Stimulated activated CD8-positive, alpha-beta memory T cell treated with anti-CD3 and anti-CD28 coated beads, Interleukin-15, amount 100 ng/mL, for 24 hours (primary cell): ENCODE results near the gene TRAFD1.

ENCODE experiments used
- DNase-seq: peaks from one replicate; pipeline ENCODE4 v3.0.0-alpha.2; 2020; ENCODE audit warnings: low read depth

Gene TRAFD1

DNA sequence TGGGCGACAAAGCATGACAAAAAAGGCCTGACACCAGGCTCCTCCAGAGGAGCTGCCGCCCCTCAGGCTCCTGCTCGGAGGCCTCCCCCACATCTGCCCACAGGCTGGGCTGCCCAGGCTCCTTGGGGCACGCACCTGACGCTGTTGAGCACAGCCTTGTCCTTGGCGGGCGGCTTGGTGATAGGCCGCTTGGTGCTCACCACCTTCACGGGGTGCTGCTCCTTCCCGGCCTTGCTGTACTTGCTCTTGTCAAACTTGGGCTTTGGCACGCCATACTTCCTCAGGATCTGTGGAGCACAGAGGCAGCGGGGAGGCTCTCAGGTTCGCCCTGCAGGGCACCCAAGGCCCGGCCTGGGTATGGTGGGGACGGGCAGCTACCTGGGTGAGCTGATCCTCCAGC lies 53.4 kb downstream of the TRAFD1 start:
- no peak for DNase-seq

DNA sequence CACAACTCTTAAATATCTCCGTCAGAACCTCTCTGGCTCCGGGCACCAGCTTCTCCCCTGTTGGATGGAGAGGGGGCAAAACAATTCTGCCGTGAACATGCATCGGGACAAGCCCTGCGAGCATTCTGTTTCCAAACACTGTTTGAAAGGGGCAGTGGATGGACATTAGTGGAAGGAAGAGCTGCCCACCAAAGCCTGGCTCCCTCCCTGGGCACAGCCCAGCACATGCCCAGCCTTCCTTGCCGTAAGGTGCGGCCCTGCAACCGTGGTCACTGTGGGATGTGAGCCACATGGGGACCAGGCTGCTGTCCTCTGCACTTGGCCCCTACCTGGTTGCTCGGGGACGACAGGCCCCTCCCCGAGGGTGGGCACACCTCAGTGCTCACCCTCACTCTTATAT lies 54.0 kb downstream of the TRAFD1 start:
- DNase-seq, result no peak

GRCh38 chr12:112179916-112180315 lies 54.6 kb downstream of the TRAFD1 start:
- DNase-seq, result no peak

GRCh38 chr12:112180422-112180821 lies 55.1 kb downstream of the TRAFD1 start:
- no peak for DNase-seq

GRCh38 chr12:112182499-112182898 lies 57.1 kb downstream of the TRAFD1 start:
- DNase-seq, result no peak

DNA sequence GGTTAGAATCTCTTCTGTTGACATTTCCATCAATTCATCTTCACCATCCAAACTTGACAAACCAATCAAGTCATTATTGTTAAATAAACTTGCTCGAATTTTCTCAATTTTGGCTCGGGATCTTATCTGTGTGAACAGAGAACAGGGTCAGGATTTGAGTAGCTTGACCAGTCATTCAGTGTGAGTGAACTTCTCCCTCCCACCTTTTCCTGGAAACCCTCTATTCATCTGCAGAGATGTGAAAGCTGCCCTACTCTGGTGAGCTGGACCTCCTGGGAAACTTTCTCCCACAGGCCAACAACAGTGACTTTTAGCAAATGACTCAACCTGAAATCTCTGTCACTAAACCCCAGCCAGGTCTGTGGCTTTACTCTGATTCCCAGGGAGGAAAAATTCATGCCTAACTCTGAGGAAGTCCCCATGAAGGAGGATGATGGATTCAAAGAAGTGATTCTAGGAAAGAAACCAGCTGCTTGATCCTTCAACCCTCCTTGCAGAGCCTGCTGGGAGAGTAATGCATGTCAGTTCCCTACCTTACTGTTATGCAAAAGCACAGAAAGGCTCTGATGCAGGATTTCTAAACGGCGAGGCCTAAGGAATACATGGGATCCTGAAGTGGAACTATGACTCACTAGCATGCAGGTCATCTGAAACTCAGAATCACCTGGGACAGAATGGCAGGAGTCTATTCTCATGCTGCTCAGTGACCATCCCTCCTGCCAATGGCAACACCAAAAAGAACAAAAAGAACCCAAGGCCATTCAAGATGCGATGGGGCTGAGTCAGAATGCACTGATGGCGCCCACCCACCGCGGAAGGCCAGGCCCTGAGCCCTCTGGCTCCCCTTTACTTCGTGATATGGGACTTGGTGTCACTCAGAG lies 58.0 kb downstream of the TRAFD1 start:
- DNase-seq, result no peak

GRCh38 chr12:112184056-112184887 lies 58.9 kb downstream of the TRAFD1 start:
- DNase-seq, result no peak

DNA sequence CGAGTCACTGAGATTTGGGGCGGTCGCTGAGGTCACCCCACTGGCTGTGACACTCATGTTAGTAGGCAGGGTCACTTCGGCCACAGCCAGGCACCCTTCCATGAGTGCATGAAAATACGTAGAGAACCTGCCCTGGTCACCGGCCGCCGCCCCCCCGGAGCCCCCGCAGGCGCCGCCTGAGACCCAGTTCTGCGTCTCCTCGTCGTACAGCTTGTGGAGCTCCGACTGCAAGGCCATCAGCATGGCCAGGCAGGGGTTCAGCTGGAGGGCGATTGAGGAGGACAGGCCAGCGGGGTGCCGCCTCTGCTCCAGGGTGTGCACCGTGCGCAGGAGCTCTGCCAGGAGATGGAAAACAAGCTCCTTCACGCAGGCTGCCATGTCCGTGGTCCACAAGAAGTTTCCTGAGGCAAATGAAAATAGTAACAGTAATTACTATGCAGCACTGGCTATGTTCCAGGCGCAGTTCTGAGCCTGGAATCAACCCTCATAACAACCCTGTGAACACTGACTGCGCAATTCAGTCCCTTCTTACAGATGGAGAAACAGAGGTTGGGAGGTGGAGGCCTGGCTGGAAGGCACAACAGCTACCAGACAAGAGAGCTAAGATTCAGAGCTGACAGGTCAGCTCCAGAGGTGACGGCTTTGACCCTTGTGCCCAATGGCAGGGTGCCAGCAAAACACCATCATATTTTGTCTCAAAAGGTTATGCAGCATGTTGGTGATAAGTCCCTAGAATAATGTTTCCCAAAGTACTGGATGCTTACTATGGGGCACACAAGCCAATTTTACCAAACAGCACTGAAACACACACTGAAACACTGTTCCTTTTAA lies 59.9 kb downstream of the TRAFD1 start:
- DNase-seq, result no peak

DNA sequence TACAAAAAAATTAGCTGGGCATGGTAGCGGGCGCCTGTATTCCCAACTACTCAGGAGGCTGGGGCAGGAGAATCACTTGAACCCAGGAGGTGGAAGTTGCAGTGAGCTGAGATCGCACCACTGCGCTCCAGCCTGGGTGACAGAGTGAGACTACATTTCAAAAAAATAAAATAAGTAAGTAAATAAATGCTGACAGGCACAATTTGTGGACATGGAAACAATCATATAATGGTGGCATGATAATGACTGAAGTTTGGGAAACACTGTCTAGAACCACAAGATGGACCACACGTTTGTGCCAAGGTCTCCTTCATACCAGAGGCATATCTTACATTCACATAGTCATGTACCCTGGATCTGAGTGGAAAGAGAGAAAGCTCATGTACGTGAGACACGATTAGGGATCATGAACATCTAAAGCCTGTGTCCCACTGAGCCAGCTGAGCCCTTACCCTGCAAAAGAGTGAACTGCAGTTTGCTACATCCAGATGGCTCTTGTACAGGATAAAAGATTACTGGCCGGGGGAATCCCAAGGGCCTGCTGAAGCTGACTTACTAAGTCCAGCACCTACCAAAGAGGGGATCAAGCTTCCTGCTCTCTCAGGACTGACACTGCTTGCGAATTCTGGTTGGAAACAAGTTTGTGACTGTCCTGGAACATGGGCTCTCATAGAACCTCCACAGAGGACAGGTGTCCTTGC lies 62.9 kb downstream of the TRAFD1 start:
- DNase-seq, result no peak

DNA sequence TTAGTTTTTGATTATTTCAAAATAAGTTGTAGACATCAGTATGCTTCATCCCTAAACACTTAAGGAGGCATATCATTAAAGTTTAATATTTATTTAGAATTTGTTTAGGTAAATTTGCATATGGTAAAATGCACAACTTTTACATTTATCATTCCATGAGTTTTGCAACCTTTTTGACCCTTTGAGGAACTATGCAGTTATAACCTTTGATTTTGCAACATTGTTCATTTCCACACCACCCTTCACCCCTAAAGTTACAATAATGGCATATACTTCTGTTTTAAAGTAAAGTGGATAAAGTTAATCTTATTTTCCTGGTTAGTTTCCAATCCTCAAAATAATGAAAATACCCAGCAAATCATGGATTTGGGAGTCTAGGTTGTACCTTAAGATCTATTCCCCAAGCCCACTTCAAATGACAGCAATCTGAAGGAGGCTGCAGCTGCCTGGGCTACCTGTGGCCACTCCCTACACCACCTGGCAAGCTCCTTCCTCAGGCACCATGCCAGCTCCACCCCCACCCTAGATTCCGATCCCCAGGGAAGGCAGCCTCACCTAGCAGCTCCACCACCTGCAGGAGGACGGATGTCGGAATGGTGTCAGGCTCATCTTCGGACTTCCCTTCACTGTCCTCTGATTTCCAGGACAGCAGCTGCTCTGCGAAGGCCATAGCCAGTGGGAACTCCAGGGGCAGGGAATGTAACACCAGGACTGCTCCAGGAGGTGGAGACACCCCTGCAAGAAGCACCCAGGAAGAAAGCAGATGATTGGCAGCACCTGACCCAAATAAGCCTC lies 65.1 kb downstream of the TRAFD1 start:
- DNase-seq, result no peak

DNA sequence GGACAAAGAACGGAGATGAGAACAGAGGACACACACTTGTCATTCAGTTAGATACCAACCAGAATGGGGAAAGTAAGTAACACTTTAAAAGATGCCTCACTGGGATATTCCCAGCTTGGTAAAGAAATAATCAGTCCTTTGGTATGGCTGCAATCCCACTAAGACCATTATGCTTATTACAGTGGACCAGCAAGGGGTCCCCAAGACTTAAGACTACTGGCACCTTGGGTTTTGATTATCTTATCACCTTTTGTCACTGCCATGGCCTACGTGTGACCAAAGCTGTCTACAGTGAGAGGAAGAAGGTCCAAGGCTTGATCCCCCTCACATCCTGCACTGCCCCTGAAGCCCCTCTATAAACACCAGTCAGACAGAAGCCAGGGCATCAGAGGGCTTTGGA lies 65.8 kb downstream of the TRAFD1 start:
- DNase-seq, result no peak

DNA sequence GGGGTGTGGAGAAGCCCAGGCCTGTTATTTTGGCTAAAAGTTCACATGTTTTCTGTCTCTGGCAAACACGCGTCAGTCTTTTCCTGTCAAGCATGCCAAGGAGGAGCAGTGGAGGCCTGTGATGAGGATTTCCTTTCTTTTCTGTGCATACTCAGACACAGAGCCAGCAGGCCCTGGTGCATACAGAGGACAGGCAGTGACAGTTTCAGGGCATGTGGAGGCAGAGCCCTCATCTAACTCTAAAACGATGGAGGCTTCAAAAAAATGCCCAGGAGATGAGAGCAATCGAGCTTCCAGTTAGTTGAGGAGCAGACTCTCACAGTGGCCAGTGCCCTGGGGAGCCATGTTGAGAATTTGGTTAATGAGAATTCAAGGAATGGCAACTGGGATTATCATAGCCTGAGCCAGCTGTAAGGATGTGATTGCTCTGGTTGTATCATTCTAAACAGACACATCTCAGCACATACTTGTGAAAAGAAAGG lies 66.5 kb downstream of the TRAFD1 start:
- DNase-seq, result no peak

GRCh38 chr12:112192475-112192874 lies 67.1 kb downstream of the TRAFD1 start:
- DNase-seq, result no peak

GRCh38 chr12:112194601-112195247 lies 69.4 kb downstream of the TRAFD1 start:
- no peak for DNase-seq

DNA sequence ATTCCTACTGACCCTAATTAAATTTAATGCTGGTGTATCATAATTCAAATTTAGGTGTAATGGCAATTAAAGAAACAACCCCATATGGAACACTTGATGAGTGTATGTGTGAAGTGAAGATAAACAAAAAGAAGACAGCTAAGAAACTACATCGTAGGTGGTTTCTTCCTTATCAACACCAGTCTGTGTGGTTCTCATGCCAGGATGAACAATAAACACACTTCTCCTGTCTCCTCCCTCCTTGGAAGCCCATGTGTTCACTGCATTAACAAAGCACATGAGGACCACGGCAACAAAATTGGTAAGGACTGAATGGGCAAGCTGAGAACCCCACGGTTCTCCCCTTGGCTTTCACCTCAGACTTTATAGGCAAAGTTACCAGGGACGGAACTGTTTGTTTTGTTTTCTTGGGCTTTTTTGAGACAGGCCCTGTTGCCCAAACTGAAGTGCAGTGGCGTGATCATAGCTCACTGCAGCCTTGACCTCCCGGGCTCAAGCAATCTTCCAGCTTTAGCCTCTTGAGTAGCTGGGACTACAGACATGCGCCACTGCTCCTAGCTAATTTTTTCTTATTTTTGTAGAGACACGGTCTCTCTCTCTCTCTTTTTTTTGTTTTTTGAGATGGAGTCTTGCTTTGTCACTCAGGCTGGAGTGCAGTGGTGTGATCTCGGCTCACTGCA lies 71.0 kb downstream of the TRAFD1 start:
- DNase-seq, result no peak

DNA sequence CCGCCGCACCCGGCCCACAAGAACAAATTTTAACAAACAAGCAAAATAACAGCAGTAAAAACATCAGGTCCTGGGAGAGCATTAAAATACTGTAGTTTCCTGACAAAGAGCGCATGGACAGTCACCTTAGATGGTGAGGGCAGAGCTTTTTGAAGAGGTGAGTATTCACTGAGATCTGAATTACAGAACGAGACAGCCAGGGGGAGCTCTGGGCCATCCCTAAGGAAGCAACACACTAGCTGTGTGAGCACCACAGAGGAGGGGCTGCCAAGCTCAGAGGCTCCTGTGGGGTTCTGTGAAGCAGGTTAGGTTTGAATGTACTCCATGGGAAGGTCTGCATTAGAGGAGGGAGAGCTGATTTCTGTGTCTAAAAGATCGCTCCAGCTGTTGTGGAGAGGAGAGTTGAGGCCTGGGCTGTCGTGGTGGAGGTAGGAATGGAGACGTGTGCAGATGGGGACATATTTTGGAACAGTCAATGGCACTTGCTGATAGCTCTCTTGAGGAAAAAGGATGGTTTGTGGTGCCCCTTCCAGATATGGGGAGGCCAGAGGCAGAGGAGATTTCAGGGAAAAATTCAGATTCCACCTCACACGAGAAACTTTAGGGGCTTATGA lies 72.9 kb downstream of the TRAFD1 start:
- peak; percentile 9 for DNase-seq

DNA sequence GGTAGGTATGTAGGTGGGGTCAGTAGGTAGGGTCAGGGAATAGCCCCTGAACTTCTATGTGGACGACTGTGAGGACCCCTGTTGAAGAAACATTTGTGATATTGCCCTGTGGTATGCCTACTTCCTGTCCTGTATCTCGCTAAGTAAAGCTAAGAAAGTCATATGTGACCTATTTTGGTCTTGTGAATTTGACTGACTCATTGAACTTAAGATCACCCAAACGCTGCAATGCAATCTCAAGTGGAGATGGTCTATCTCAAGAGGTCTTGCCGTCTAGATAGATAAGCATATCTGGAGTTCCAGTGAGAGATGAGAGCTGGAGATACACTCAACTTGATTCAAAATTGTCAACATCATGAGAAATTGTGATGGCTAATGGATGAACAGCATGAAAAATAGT lies 73.8 kb downstream of the TRAFD1 start:
- no peak for DNase-seq
